BJ (cell line): ENCODE data around the gene MTUS2. TPM values are rescaled to one million over a fixed set of nuclear protein-coding genes. Genes with fewer than 3 reads are reported as not detected.

Experiments
- CTCF ChIA-PET: fragments of 350-600 bp; formaldehyde crosslinking; extraction: SDS; loops from one replicate; lab custom pipeline; 2021; ENCODE audit warnings: antibody characterized with exemption, inconsistent platforms; lab: Yijun Ruan, JAX
- POLR2A ChIA-PET: fragments of 300-600 bp; sonication (Branson Sonifier 250); formaldehyde crosslinking; extraction: SDS; loops from one replicate; lab custom pipeline; 2021; ENCODE audit warnings: antibody characterized with exemption; lab: Charles Lee
- DNase-seq: peaks from one replicate; pipeline ENCODE4 v3.0.0-alpha.2; 2011; ENCODE audit warnings: low read depth
- H3K27me3 ChIP-seq: 2 replicates; pipeline ENCODE4 v1.6.0; 2011; ENCODE audit warnings: low read length; ENCODE audit not compliant: control insufficient read depth, insufficient read depth
- H3K36me3 ChIP-seq: 2 replicates; pipeline ENCODE4 v1.5.1; 2011; ENCODE audit warnings: low read length; ENCODE audit not compliant: control insufficient read depth, insufficient read depth
- H3K4me3 ChIP-seq: 2 replicates; pipeline ENCODE4 v1.5.1; 2011; ENCODE audit warnings: low read depth, mild to moderate bottlenecking, control low read depth, low read length
- CTCF ChIP-seq: IDR thresholded peaks from 2 replicates; pipeline ENCODE4 v1.5.1; 2011; ENCODE audit warnings: low read depth, mild to moderate bottlenecking, control low read depth, inconsistent platforms, low read length, moderate library complexity; ENCODE audit not compliant: insufficient read depth
- polyA plus RNA-seq: library from polyadenylated mRNA; depleted of rRNA; stranded (reverse); fragments of >200 nt; gene quantifications from 2 replicates; pipeline ENCODE4 v1.2.3, GENCODE V29; 2011

Gene MTUS2
- polyA plus RNA-seq, 1 experiment: 0.05 TPM

DNA sequence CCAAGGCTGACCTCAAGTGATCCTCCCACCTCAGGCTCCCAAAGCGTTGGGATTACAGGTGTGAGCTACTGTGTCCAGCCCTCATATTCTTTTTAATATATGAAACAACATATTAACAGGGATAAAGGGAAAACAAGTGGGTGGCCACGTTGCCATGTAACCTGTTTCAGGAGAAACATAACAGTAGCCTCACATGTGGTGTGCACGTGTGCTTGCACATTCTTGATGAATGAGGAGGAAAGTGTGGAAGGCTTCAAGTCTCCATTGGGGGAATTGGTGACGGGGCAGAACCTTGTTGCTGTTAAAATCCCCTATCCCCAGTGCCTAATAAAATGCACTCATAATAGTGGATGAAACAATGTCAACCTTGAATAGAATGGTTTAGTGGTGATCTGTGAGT lies 202.3 kb downstream of the MTUS2 start:
- DNase-seq: no peak
- CTCF ChIA-PET: no interaction called here

GRCh38 chr13:29022968-29023367 lies 202.8 kb downstream of the MTUS2 start:
- no peak for DNase-seq
- POLR2A ChIA-PET: no interaction called here
- CTCF ChIA-PET: no interaction called here
- Histone ChIP-seq H3K27me3 (no peaks in the 10 kb centered on the region), H3K4me3 (no peak overlapping the region), H3K36me3 (no peaks in the 10 kb centered on the region)
- no peak for TF ChIP-seq CTCF

More for the DNA sequence above, 202.3 kb downstream of the MTUS2 start:
- no peak for TF ChIP-seq CTCF
- Histone ChIP-seq H3K4me3 (no peak overlapping the region), H3K27me3 (no peaks in the 10 kb centered on the region), H3K36me3 (no peaks in the 10 kb centered on the region)
- POLR2A ChIA-PET: no interaction called here

- no peak for DNase-seq
- no peaks in the 10 kb centered on the region for H3K27me3 ChIP-seq
- ChIA-PET CTCF (no interaction called here), POLR2A (no interaction called here)
- H3K4me3 ChIP-seq: no peak overlapping the region
- no peaks in the 10 kb centered on the region for H3K36me3 ChIP-seq
- TF ChIP-seq CTCF: no peak
Observed at GRCh38 chr13:29024783-29025182, 204.6 kb downstream of the MTUS2 start.

DNA sequence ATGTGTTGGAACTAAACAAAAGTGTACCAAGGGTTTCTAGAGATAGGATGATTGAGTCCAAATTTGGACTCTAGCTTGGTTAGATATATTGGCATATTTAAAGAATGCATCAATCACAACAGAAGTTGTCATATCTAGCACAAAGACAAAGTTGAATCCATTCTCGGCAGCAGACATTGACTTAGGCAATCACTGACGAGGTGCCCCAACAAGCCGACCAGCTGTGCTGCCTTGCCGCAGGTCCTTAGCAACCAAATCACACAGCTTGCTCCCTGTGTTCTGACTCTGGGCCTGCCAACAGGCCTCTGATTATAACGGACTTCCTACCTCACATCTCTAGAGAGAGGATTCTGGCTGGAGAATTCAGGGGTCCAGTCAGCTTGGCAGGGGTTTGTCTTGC lies 208.7 kb downstream of the MTUS2 start:
- TF ChIP-seq CTCF: no peak
- H3K36me3 ChIP-seq: no peaks in the 10 kb centered on the region
- no peaks in the 10 kb centered on the region for H3K27me3 ChIP-seq
- no peak overlapping the region for H3K4me3 ChIP-seq
- ChIA-PET CTCF (no interaction called here), POLR2A (no interaction called here)
- no peak for DNase-seq

- no peak overlapping the region for H3K4me3 ChIP-seq
- ChIA-PET CTCF (no interaction called here), POLR2A (no interaction called here)
- no peaks in the 10 kb centered on the region for H3K36me3 ChIP-seq
- no peak for DNase-seq
- H3K27me3 ChIP-seq: no peaks in the 10 kb centered on the region
- TF ChIP-seq CTCF: no peak
Observed at GRCh38 chr13:29038700-29039099, 218.6 kb downstream of the MTUS2 start.
